Measurements from ENCODE around the gene C17orf107.

C17orf107 gene

GRCh38 chr17:4928881-4929280 lies 29.5 kb downstream of the C17orf107 start:
- H3K4me3 ChIP-seq (ENCODE audit: low read length in 2 of 2): no peak overlapping the region

DNA sequence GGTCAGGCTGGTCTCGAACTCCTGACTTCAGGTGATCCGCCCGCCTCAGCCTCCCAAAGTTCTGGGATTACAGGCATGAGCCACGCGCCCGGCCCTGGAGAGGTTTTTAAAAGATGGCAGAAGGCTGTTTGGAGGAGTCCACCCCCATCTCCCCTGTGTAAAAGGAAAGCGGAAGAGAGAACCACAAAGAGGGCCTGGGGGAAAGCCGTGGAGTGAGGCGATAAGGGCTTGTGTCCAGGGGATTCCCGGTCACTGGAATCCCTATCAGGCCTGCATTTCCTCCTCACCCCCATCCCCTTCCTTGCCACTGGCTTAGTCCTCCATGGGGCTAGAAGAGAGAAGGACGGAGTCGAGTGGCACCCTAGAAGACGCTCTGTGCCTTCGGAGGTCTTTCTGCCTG lies 32.6 kb downstream of the C17orf107 start, which contains the start of gene GP1BA:
Gene GP1BA, plus strand, starts transcription at position 315 of the 400 bp plus-strand sequence. CDS start 328 bp downstream, outside the sequence.
- no peaks in the 10 kb centered on the region for H3K79me1 ChIP-seq (ENCODE audit: low read depth, low read length)
- WGBS, 2 donors (ENCODE audit: extremely low coverage in 2 of 2, insufficient read length in 2 of 2, insufficient replicate concordance in 1 of 2): no CpG with 5 or more reads among the region's 14 CpGs
- no peak for DNase-seq (ENCODE audit: low spot score)

More at GRCh38 chr17:4928881-4929280, 29.5 kb downstream of the C17orf107 start:
- Histone ChIP-seq H3K23ac (ENCODE audit: low read depth, low read length, poor library complexity) (no peak overlapping the region), H3K9ac (ENCODE audit: low read depth, low read length, poor library complexity) (no peak overlapping the region), H3K14ac (ENCODE audit: low read length) (no peak overlapping the region), H3K27ac (replicated peaks; ENCODE audit: low read length) (no peak overlapping the region), H3K79me1 (ENCODE audit: low read depth, low read length) (no peaks in the 10 kb centered on the region), H3K36me3 (replicated peaks in 1 of 2; ENCODE audit: control insufficient read depth in 2 of 2, insufficient read depth in 2 of 2, low read length in 2 of 2) (no peaks in the 10 kb centered on the region), H3K4me1 (ENCODE audit: control insufficient read depth in 2 of 2, insufficient read depth in 1 of 2, low read depth in 1 of 2, low read length in 2 of 2) (no peaks in the 10 kb centered on the region), H2BK12ac (ENCODE audit: low read length) (no peak overlapping the region), H4K8ac (ENCODE audit: low read depth, low read length) (no peak overlapping the region), H3K18ac (ENCODE audit: low read length) (no peak overlapping the region), H2BK5ac (ENCODE audit: low read length) (no peak overlapping the region), H2AFZ (ENCODE audit: low read length) (no peak overlapping the region), H3K27me3 (ENCODE audit: control insufficient read depth in 3 of 3, insufficient read depth in 3 of 3, low read depth in 1 of 3, low read length in 3 of 3) (no peaks in the 10 kb centered on the region), H3K9me3 (replicated peaks in 1 of 2; ENCODE audit: control insufficient read depth in 2 of 2, insufficient read depth in 1 of 2, low read depth in 1 of 2, low read length in 2 of 2) (no peaks in the 10 kb centered on the region), H3K4ac (ENCODE audit: low read length) (no peak overlapping the region), H2BK15ac (ENCODE audit: low read length) (no peak overlapping the region), H4K91ac (ENCODE audit: low read depth, low read length, poor library complexity) (no peak overlapping the region), H3K4me2 (ENCODE audit: insufficient read depth, low read length, poor library complexity, severe bottlenecking) (no peak overlapping the region), H2BK120ac (ENCODE audit: low read depth, low read length) (no peak overlapping the region), H2AK5ac (ENCODE audit: low read depth, low read length) (no peak overlapping the region)
- no peak for DNase-seq (ENCODE audit: low spot score)
- WGBS, 2 donors (ENCODE audit: extremely low coverage in 2 of 2, insufficient read length in 2 of 2, insufficient replicate concordance in 1 of 2): 100% methylated on average over 1 of the region's 18 CpGs; no CpG with 5 or more reads in 1 of the 2 donors

DNA sequence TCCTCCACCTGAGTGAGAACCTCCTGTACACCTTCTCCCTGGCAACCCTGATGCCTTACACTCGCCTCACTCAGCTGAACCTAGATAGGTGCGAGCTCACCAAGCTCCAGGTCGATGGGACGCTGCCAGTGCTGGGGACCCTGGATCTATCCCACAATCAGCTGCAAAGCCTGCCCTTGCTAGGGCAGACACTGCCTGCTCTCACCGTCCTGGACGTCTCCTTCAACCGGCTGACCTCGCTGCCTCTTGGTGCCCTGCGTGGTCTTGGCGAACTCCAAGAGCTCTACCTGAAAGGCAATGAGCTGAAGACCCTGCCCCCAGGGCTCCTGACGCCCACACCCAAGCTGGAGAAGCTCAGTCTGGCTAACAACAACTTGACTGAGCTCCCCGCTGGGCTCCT lies 33.4 kb downstream of the C17orf107 start:
- H2AFZ ChIP-seq (ENCODE audit: low read length): no peak overlapping the region
- peaks cover 11 to 24% of the 10 kb centered on the region in 2 donors for H3K36me3 ChIP-seq (replicated peaks in 1 of 2; ENCODE audit: control insufficient read depth in 2 of 2, insufficient read depth in 2 of 2, low read length in 2 of 2)
- H3K4me2 ChIP-seq (ENCODE audit: insufficient read depth, low read length, poor library complexity, severe bottlenecking): no peak overlapping the region
- no peak overlapping the region for H3K4ac ChIP-seq (ENCODE audit: low read length)
- no peak overlapping the region for H2BK12ac ChIP-seq (ENCODE audit: low read length)
- H4K8ac ChIP-seq (ENCODE audit: low read depth, low read length): no peak overlapping the region
- H3K4me3 ChIP-seq (ENCODE audit: low read length in 2 of 2): no peak overlapping the region
- DNase-seq (ENCODE audit: low spot score): no peak
- H2BK120ac ChIP-seq (ENCODE audit: low read depth, low read length): no peak overlapping the region
- no peak overlapping the region for H4K91ac ChIP-seq (ENCODE audit: low read depth, low read length, poor library complexity)
- H3K18ac ChIP-seq (ENCODE audit: low read length): peak overlapping the region; percentile 17
- H2AK5ac ChIP-seq (ENCODE audit: low read depth, low read length): no peak overlapping the region
- H3K9ac ChIP-seq (ENCODE audit: low read depth, low read length, poor library complexity): peak overlapping the region; percentile 72
- no peaks in the 10 kb centered on the region for H3K27me3 ChIP-seq (ENCODE audit: control insufficient read depth in 3 of 3, insufficient read depth in 3 of 3, low read depth in 1 of 3, low read length in 3 of 3)
- H3K27ac ChIP-seq (replicated peaks; ENCODE audit: low read length): no peak overlapping the region
- no peak overlapping the region for H2BK15ac ChIP-seq (ENCODE audit: low read length)
- peaks cover 0 to 2% of the 10 kb centered on the region in 2 donors for H3K4me1 ChIP-seq (ENCODE audit: control insufficient read depth in 2 of 2, insufficient read depth in 1 of 2, low read depth in 1 of 2, low read length in 2 of 2)
- no peak overlapping the region for H3K14ac ChIP-seq (ENCODE audit: low read length)
- no peak overlapping the region for H3K23ac ChIP-seq (ENCODE audit: low read depth, low read length, poor library complexity)
- no CpG with 5 or more reads among the region's 12 CpGs for WGBS, 2 donors (ENCODE audit: extremely low coverage in 2 of 2, insufficient read length in 2 of 2, insufficient replicate concordance in 1 of 2)
- no peaks in the 10 kb centered on the region for H3K9me3 ChIP-seq (replicated peaks in 1 of 2; ENCODE audit: control insufficient read depth in 2 of 2, insufficient read depth in 1 of 2, low read depth in 1 of 2, low read length in 2 of 2)
- peak overlapping the region; percentile 22 for H2BK5ac ChIP-seq (ENCODE audit: low read length)
- H3K79me1 ChIP-seq (ENCODE audit: low read depth, low read length): peaks cover 3% of the 10 kb centered on the region

More for the DNA sequence above, 32.6 kb downstream of the C17orf107 start, which contains the start of gene GP1BA:
- no peaks in the 10 kb centered on the region for H3K27me3 ChIP-seq (ENCODE audit: control insufficient read depth in 3 of 3, insufficient read depth in 3 of 3, low read depth in 1 of 3, low read length in 3 of 3)
- no peak within 1 kb of the TSS for H3K4me3 ChIP-seq (ENCODE audit: low read length in 2 of 2)
- peak within 1 kb of the TSS; percentile 78 for H3K9ac ChIP-seq (ENCODE audit: low read depth, low read length, poor library complexity)
- no peak within 1 kb of the TSS for H4K91ac ChIP-seq (ENCODE audit: low read depth, low read length, poor library complexity)
- peak within 1 kb of the TSS; percentile 22 for H2BK5ac ChIP-seq (ENCODE audit: low read length)
- H3K36me3 ChIP-seq (replicated peaks in 1 of 2; ENCODE audit: control insufficient read depth in 2 of 2, insufficient read depth in 2 of 2, low read length in 2 of 2): peaks cover 5 to 16% of the 10 kb centered on the region in 2 donors
- no peak within 1 kb of the TSS for H4K8ac ChIP-seq (ENCODE audit: low read depth, low read length)
- no peak within 1 kb of the TSS for H2BK12ac ChIP-seq (ENCODE audit: low read length)
- no peaks in the 10 kb centered on the region for H3K9me3 ChIP-seq (replicated peaks in 1 of 2; ENCODE audit: control insufficient read depth in 2 of 2, insufficient read depth in 1 of 2, low read depth in 1 of 2, low read length in 2 of 2)
- H2BK15ac ChIP-seq (ENCODE audit: low read length): no peak within 1 kb of the TSS
- no peak within 1 kb of the TSS for H2AFZ ChIP-seq (ENCODE audit: low read length)
- no peak within 1 kb of the TSS for H3K4me2 ChIP-seq (ENCODE audit: insufficient read depth, low read length, poor library complexity, severe bottlenecking)
- H3K27ac ChIP-seq (replicated peaks; ENCODE audit: low read length): no peak within 1 kb of the TSS
- peak within 1 kb of the TSS; percentile 17 for H3K18ac ChIP-seq (ENCODE audit: low read length)
- no peak within 1 kb of the TSS for H2BK120ac ChIP-seq (ENCODE audit: low read depth, low read length)
- H3K4ac ChIP-seq (ENCODE audit: low read length): no peak within 1 kb of the TSS
- peaks cover 0 to 2% of the 10 kb centered on the region in 2 donors for H3K4me1 ChIP-seq (ENCODE audit: control insufficient read depth in 2 of 2, insufficient read depth in 1 of 2, low read depth in 1 of 2, low read length in 2 of 2)
- no peak within 1 kb of the TSS for H3K14ac ChIP-seq (ENCODE audit: low read length)
- no peak within 1 kb of the TSS for H3K23ac ChIP-seq (ENCODE audit: low read depth, low read length, poor library complexity)
- no peak within 1 kb of the TSS for H2AK5ac ChIP-seq (ENCODE audit: low read depth, low read length)

DNA sequence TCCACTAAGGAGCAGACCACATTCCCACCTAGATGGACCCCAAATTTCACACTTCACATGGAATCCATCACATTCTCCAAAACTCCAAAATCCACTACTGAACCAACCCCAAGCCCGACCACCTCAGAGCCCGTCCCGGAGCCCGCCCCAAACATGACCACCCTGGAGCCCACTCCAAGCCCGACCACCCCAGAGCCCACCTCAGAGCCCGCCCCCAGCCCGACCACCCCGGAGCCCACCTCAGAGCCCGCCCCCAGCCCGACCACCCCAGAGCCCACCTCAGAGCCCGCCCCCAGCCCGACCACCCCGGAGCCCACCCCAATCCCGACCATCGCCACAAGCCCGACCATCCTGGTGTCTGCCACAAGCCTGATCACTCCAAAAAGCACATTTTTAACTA lies 34.3 kb downstream of the C17orf107 start:
- Histone ChIP-seq H3K27ac (replicated peaks; ENCODE audit: low read length) (no peak overlapping the region), H2AK5ac (ENCODE audit: low read depth, low read length) (no peak overlapping the region), H3K4ac (ENCODE audit: low read length) (no peak overlapping the region), H3K4me3 (ENCODE audit: low read length in 2 of 2) (no peak overlapping the region), H3K23ac (ENCODE audit: low read depth, low read length, poor library complexity) (no peak overlapping the region), H3K14ac (ENCODE audit: low read length) (no peak overlapping the region), H4K8ac (ENCODE audit: low read depth, low read length) (no peak overlapping the region), H3K9me3 (replicated peaks in 1 of 2; ENCODE audit: control insufficient read depth in 2 of 2, insufficient read depth in 1 of 2, low read depth in 1 of 2, low read length in 2 of 2) (no peaks in the 10 kb centered on the region), H3K18ac (ENCODE audit: low read length) (no peak overlapping the region), H3K27me3 (ENCODE audit: control insufficient read depth in 3 of 3, insufficient read depth in 3 of 3, low read depth in 1 of 3, low read length in 3 of 3) (no peaks in the 10 kb centered on the region), H3K9ac (ENCODE audit: low read depth, low read length, poor library complexity) (no peak overlapping the region), H3K4me1 (ENCODE audit: control insufficient read depth in 2 of 2, insufficient read depth in 1 of 2, low read depth in 1 of 2, low read length in 2 of 2) (peaks cover 3% of the 10 kb centered on the region in 2 donors), H2BK5ac (ENCODE audit: low read length) (no peak overlapping the region), H4K91ac (ENCODE audit: low read depth, low read length, poor library complexity) (no peak overlapping the region), H2BK12ac (ENCODE audit: low read length) (no peak overlapping the region), H3K36me3 (replicated peaks in 1 of 2; ENCODE audit: control insufficient read depth in 2 of 2, insufficient read depth in 2 of 2, low read length in 2 of 2) (peaks cover 18 to 33% of the 10 kb centered on the region in 2 donors), H2AFZ (ENCODE audit: low read length) (no peak overlapping the region), H3K4me2 (ENCODE audit: insufficient read depth, low read length, poor library complexity, severe bottlenecking) (no peak overlapping the region), H3K79me1 (ENCODE audit: low read depth, low read length) (peaks cover 10% of the 10 kb centered on the region), H2BK15ac (ENCODE audit: low read length) (no peak overlapping the region), H2BK120ac (ENCODE audit: low read depth, low read length) (no peak overlapping the region)
- no CpG with 5 or more reads among the region's 16 CpGs for WGBS, 2 donors (ENCODE audit: extremely low coverage in 2 of 2, insufficient read length in 2 of 2, insufficient replicate concordance in 1 of 2)
- DNase-seq (ENCODE audit: low spot score): no peak
